Right kidney (tissue), 1 donor: Measurements from ENCODE around the gene PDGFRB.
A peak's percentile ranks its signal among the peaks of the same experiment; 100 is the strongest.

ENCODE experiments used
- DNase-seq: peaks from one replicate; pipeline ENCODE4 v3.0.0-alpha.2; 2016

The PDGFRB gene

GRCh38 chr5:150163547-150164059 is 8.0 kb upstream of the PDGFRB start:
- DNase-seq: no peak

GRCh38 chr5:150163035-150163434 is 7.4 kb upstream of the PDGFRB start:
- DNase-seq: no peak

GRCh38 chr5:150162142-150162513 is 6.5 kb upstream of the PDGFRB start:
- no peak for DNase-seq

- peak; percentile 68 for DNase-seq
These were observed 5.8 kb upstream of the PDGFRB start for GRCh38 chr5:150161242-150162141.

GRCh38 chr5:150160448-150161081 is 4.9 kb upstream of the PDGFRB start:
- DNase-seq: no peak

- DNase-seq: peak; percentile 72
These were observed 4.1 kb upstream of the PDGFRB start for GRCh38 chr5:150159741-150160179.

GRCh38 chr5:150159031-150159430 is 3.4 kb upstream of the PDGFRB start:
- no peak for DNase-seq

GRCh38 chr5:150158170-150158949 is 2.7 kb upstream of the PDGFRB start:
- no peak for DNase-seq

- no peak for DNase-seq
These were observed 1.5 kb upstream of the PDGFRB start for GRCh38 chr5:150157168-150157567.

GRCh38 chr5:150156540-150156939 is 895 bp upstream of the PDGFRB start:
- no peak for DNase-seq

GRCh38 chr5:150156027-150156368 is 353 bp upstream of the PDGFRB start:
- DNase-seq: no peak

- DNase-seq: no peak
These were observed 972 bp downstream of the PDGFRB start for GRCh38 chr5:150154618-150155128.

- peak; percentile 46 for DNase-seq
These were observed 1.6 kb downstream of the PDGFRB start for GRCh38 chr5:150153957-150154617.

GRCh38 chr5:150153483-150153882 is 2.2 kb downstream of the PDGFRB start:
- no peak for DNase-seq

GRCh38 chr5:150152636-150153462 is 2.8 kb downstream of the PDGFRB start:
- DNase-seq: no peak

- DNase-seq: no peak
These were observed 6.0 kb downstream of the PDGFRB start for GRCh38 chr5:150149618-150150017.

- DNase-seq: no peak
These were observed 7.3 kb downstream of the PDGFRB start for GRCh38 chr5:150148117-150148927.

- DNase-seq: no peak
These were observed 8.0 kb downstream of the PDGFRB start for GRCh38 chr5:150147670-150148069.

- DNase-seq: no peak
These were observed 8.6 kb downstream of the PDGFRB start for GRCh38 chr5:150146862-150147601.
